Measurements from ENCODE around the gene NOVA2. TPM values are rescaled to one million over a fixed set of nuclear protein-coding genes. Genes with fewer than 3 reads are reported as not detected.

NOVA2 gene
- total and polyA plus RNA-seq, 9 of the 15 experiments (the other 6 are each of a cell fraction or from before 2014, with no cell fraction given), result not detected

DNA sequence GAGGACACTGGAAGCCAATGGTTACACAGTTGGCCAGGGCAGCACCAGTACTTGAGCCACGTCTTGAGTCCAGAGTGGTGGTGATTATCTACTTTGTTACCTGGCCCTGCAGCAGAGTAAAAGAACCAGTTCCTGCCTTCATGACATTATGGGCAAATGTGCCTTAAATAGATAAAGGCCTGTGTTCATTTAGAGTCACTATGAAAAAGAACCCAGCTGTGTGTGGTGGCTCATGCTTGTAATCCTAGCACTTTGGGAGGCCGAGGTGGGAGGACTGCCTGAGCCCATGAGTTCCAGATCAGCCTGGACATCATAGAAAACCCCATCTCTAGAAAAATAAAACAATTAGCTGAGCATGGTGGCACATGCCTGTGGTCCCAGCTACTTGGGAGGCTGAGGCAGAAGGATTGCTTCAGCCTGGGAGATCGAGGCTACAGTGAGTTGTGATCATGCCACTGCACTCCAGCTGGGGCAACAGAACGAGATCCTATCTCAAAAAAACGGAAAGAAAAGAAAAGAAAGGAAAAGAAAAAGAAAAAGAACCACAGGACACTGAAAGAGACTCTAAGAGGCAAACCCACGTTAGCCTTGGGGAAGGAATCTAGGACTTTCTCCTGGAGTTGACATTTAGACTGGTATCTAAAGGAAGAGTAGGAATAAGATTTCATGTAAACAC, 84.3 kb downstream of the NOVA2 start (continued):
- TF ChIP-seq, protein P1, sequence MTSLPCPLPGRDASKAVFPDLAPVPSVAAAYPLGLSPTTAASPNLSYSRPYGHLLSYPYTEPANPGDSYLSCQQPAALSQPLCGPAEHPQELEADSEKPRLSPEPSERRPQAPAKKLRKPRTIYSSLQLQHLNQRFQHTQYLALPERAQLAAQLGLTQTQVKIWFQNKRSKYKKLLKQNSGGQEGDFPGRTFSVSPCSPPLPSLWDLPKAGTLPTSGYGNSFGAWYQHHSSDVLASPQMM (CRISPR knock-in tag; IDR thresholded peaks at IDR 0.05), result no peak
- no peak for TF ChIP-seq BDP1 (IDR thresholded peaks at IDR 0.05; ENCODE audit: insufficient read depth, insufficient read length)
- TF ChIP-seq ZNF717 (CRISPR knock-in tag; IDR thresholded peaks at IDR 0.05), result no peak
- TF ChIP-seq SOX6 (IDR thresholded peaks at IDR 0.05), result 0 out of 2 replicates have a peak, but pooled peaks have one; percentile 14

DNA sequence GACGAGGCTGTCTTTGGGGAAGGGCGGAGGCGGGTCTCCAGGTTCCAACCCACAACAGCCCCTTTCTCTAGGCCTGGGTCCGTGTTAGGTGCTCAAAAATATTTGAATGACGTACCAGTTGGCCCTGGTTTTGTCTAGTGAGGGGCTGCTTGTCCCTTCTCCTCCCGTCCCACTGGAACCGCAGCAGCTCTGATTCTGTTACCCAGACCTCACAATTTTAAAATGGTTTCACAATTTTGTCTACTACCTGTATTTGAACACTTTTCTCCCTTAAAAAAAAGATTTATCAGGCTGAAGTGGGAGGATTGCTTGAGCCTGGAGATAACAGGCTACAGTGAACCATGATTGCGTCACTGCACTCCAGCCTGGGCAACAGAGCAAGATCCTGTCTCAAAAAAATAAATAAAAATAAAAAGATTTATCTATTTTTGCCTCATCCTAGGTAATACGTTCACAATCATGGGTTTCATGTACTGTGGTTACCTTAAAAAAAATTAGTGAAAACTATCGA, 86.4 kb downstream of the NOVA2 start:
- in situ Hi-C loops (cut with MboI) (no loop called here), intact Hi-C loops (cut with micrococcal nuclease) (no loop called here)
- Histone ChIP-seq H3K27me3 (ENCODE audit: control insufficient read depth in 2 of 2, insufficient read depth in 2 of 2, low read length in 2 of 2) (no peaks in the 10 kb centered on the region), H3K4me2 (ENCODE audit: insufficient read depth, low read length) (peak overlapping the region; percentile 87), H3K79me2 (ENCODE audit: control insufficient read depth, insufficient read depth, low read length) (peaks cover 25% of the 10 kb centered on the region), H3K4me3 (peak overlapping the region; percentile 58), H4K20me1 (replicated peaks; ENCODE audit: control insufficient read depth, insufficient read depth, low read length) (no peaks in the 10 kb centered on the region), H2AFZ (ENCODE audit: low read depth, low read length) (peak overlapping the region; percentile 93), H3K9ac (ENCODE audit: insufficient read depth in 1 of 2, low read depth in 2 of 2, low read length in 2 of 2) (peak overlapping the region; percentile 80 to 97), H3K9me3 (replicated peaks; ENCODE audit: control insufficient read depth, insufficient read depth, low read depth, low read length) (no peaks in the 10 kb centered on the region), H3K36me3 (ENCODE audit: control insufficient read depth, insufficient read depth, low read length) (peaks cover 13% of the 10 kb centered on the region; the same call in 1 of the 3 replicates), H3K4me1 (replicated peaks in 1 of 2; ENCODE audit: control insufficient read depth in 2 of 2, insufficient read depth in 2 of 2, low read length in 2 of 2) (peaks cover 32 to 57% of the 10 kb centered on the region in 2 experiments; a peak in 4 of 5 replicates), H3K9me1 (ENCODE audit: control insufficient read depth, insufficient read depth, low read length) (no peaks in the 10 kb centered on the region), H3K27ac (ENCODE audit: extremely low read depth, low read depth, low read length) (peak overlapping the region; percentile 94)
- BruUV-seq (replicated peaks), result TSS peak; percentile 89
- DNase-seq (ENCODE audit: extremely low read depth in 1 of 4, low spot score in 3 of 4) (no peak), FAIRE-seq (no peak), ATAC-seq (no peak)
- ChIA-PET CTCF (ENCODE audit: low intra/inter-chr PET ratio) (interaction anchor here (2.6 kb wide), 1 partner anchor 23 kb away, joined by 14 read pairs; the partner anchor contains the start of genes FOXA3 and SYMPK), POLR2A (interaction anchor here (0.6 to 2.0 kb wide), 2 partner anchors 14 to 524 kb away, joined by 3 to 4 read pairs; no protein-coding TSS in a partner anchor)
- WGBS (ENCODE audit: insufficient coverage, low coverage, missing lambda C conversion rate), result 19% methylated on average over 10 of the region's 10 CpGs
- TF ChIP-seq, protein P2, sequence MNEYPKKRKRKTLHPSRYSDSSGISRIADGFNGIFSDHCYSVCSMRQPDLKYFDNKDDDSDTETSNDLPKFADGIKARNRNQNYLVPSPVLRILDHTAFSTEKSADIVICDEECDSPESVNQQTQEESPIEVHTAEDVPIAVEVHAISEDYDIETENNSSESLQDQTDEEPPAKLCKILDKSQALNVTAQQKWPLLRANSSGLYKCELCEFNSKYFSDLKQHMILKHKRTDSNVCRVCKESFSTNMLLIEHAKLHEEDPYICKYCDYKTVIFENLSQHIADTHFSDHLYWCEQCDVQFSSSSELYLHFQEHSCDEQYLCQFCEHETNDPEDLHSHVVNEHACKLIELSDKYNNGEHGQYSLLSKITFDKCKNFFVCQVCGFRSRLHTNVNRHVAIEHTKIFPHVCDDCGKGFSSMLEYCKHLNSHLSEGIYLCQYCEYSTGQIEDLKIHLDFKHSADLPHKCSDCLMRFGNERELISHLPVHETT (CRISPR knock-in tag; conservative IDR thresholded peaks at IDR 0.05 in 1 of 2, IDR thresholded peaks at IDR 0.05 in 1 of 2), result peak in 1 of 2 experiments; percentile 71; a peak in 2 of 4 replicates
- TF ChIP-seq NCOA4 (IDR thresholded peaks at IDR 0.05; ENCODE audit: partially characterized antibody) (no peak), CEBPG (CRISPR knock-in tag; IDR thresholded peaks at IDR 0.05) (peak; percentile 87), CEBPG (tag; conservative IDR thresholded peaks at IDR 0.05 in 1 of 2, IDR thresholded peaks at IDR 0.05 in 1 of 2) (peak; percentile 94 to 98), BCOR (IDR thresholded peaks at IDR 0.05) (peak; percentile 95)
- TF ChIP-seq, protein P3, sequence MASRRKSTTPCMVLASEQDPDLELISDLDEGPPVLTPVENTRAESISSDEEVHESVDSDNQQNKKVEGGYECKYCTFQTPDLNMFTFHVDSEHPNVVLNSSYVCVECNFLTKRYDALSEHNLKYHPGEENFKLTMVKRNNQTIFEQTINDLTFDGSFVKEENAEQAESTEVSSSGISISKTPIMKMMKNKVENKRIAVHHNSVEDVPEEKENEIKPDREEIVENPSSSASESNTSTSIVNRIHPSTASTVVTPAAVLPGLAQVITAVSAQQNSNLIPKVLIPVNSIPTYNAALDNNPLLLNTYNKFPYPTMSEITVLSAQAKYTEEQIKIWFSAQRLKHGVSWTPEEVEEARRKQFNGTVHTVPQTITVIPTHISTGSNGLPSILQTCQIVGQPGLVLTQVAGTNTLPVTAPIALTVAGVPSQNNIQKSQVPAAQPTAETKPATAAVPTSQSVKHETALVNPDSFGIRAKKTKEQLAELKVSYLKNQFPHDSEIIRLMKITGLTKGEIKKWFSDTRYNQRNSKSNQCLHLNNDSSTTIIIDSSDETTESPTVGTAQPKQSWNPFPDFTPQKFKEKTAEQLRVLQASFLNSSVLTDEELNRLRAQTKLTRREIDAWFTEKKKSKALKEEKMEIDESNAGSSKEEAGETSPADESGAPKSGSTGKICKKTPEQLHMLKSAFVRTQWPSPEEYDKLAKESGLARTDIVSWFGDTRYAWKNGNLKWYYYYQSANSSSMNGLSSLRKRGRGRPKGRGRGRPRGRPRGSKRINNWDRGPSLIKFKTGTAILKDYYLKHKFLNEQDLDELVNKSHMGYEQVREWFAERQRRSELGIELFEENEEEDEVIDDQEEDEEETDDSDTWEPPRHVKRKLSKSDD (conservative IDR thresholded peaks at IDR 0.05; ENCODE audit: low read length), result 0 out of 2 replicates have a peak, but pooled peaks have one; percentile 1
- TF ChIP-seq, protein P4, sequence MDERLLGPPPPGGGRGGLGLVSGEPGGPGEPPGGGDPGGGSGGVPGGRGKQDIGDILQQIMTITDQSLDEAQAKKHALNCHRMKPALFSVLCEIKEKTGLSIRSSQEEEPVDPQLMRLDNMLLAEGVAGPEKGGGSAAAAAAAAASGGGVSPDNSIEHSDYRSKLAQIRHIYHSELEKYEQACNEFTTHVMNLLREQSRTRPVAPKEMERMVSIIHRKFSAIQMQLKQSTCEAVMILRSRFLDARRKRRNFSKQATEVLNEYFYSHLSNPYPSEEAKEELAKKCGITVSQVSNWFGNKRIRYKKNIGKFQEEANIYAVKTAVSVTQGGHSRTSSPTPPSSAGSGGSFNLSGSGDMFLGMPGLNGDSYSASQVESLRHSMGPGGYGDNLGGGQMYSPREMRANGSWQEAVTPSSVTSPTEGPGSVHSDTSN (CRISPR knock-in tag; IDR thresholded peaks at IDR 0.05; ENCODE audit: low read depth), result no peak
- TF ChIP-seq, protein P4 (tag; conservative IDR thresholded peaks at IDR 0.05; ENCODE audit: low read depth), result 0 out of 2 replicates have a peak, but pooled peaks have one; percentile 5
